Prostate gland (tissue), 2 donors: ENCODE measurements around the gene TNIP2. TPM values are rescaled to one million over a fixed set of nuclear protein-coding genes. Genes with fewer than 3 reads are reported as not detected.

Experiments used
- DNase-seq: peaks from one replicate; pipeline ENCODE4 v3.0.0-alpha.2; 2019; ENCODE audit warnings: low spot score
- H3K27ac ChIP-seq, 2 donors: fragments of 200-600 bp; sonication (generic); 2 replicates each; pipeline ENCODE4 v1.5.1; 2017 to 2019
- H3K27me3 ChIP-seq: fragments of 200-600 bp; sonication (generic); replicated peaks from 2 replicates; pipeline ENCODE4 v1.5.1; 2019; ENCODE audit not compliant: insufficient read depth
- H3K36me3 ChIP-seq, 2 donors: fragments of 200-600 bp; sonication (generic); 1 replicate in 1 of 2; 2 replicates in 1 of 2; pipeline versions ENCODE4 v1.5.1 to v1.8.1; 2017 to 2019
- H3K4me1 ChIP-seq: fragments of 200-600 bp; sonication (generic); replicated peaks from 2 replicates; pipeline ENCODE4 v1.5.1; 2019
- H3K4me3 ChIP-seq, 2 donors: fragments of 200-600 bp; sonication (generic); 2 replicates each; pipeline ENCODE4 v1.5.1; 2017 to 2019
- H3K9me3 ChIP-seq: fragments of 200-600 bp; sonication (generic); 2 replicates; pipeline ENCODE4 v1.5.1; 2017
- POLR2A ChIP-seq: fragments of 450-650 bp; IDR thresholded peaks from one replicate; pipeline ENCODE4 v1.6.1; 2016; ENCODE audit warnings: antibody characterized with exemption, mild to moderate bottlenecking
- POLR2AphosphoS5 ChIP-seq: sonication (generic); formaldehyde crosslinking; IDR thresholded peaks from one replicate; pipeline ENCODE4 v1.6.1; 2017; ENCODE audit warnings: antibody characterized with exemption
- WGBS: methylation state at CpG from one replicate; pipeline ENCODE4 v1.1.5; 2018; 5-methylcytosine and 5-hydroxymethylcytosine counted together
- intact Hi-C: fragments of 100-400 bp; cut with DNase I; formaldehyde crosslinking; loops from one replicate; pipeline ENCODE4 v1.14.2; 2022
- total RNA-seq, 2 donors: library from RNA; depleted of rRNA; stranded (reverse); fragments of >200 nt; gene quantifications; one replicate each; pipeline ENCODE4 v1.1.0, GENCODE V29; 2016
- TF ChIP-seq, protein P1 (sequence below), 4 experiments: fragments of 200-600 bp in 2 of 4; fragments of 450-650 bp in 2 of 4; sonication (generic) in 2 of 4; IDR thresholded peaks; 1 replicate in 3 of 4; 2 replicates in 1 of 4; pipeline ENCODE4 v1.5.1; 2016 to 2019; ENCODE audit warnings: antibody characterized with exemption in 4 of 4, mild to moderate bottlenecking in 2 of 4, moderate library complexity in 2 of 4

Gene TNIP2
- total RNA-seq, 2 donors from 2014 or later: 54.8 to 94.0 TPM

DNA sequence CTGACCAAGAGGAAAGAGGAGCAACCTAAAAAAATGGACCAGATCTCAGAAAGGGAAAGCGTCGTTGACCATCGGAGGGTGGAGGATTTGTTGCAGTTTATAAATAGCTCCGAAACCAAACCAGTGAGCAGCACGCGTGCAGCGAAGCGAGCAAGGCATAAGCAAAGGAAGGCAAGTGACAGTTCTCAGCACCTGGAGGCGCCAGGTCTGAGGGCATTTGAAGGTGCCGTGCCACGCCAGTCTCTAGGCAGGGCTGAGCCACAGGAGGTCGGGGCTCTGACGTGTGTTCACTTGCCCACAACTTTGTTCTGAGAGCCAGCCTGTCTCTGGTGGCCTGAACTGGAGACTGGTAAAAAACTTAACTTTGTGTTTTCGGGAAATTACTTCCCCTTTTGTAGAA, 59.7 kb downstream of the TNIP2 start:
- Histone ChIP-seq H3K36me3 (peaks cover 11 to 28% of the 10 kb centered on the region in 2 donors), H3K4me3 (no peak overlapping the region), H3K4me1 (no peaks in the 10 kb centered on the region), H3K27me3 (no peaks in the 10 kb centered on the region), H3K9me3 (no peaks in the 10 kb centered on the region), H3K27ac (no peak overlapping the region)
- DNase-seq: no peak
- intact Hi-C loops: no loop called here
- TF ChIP-seq, protein P1, sequence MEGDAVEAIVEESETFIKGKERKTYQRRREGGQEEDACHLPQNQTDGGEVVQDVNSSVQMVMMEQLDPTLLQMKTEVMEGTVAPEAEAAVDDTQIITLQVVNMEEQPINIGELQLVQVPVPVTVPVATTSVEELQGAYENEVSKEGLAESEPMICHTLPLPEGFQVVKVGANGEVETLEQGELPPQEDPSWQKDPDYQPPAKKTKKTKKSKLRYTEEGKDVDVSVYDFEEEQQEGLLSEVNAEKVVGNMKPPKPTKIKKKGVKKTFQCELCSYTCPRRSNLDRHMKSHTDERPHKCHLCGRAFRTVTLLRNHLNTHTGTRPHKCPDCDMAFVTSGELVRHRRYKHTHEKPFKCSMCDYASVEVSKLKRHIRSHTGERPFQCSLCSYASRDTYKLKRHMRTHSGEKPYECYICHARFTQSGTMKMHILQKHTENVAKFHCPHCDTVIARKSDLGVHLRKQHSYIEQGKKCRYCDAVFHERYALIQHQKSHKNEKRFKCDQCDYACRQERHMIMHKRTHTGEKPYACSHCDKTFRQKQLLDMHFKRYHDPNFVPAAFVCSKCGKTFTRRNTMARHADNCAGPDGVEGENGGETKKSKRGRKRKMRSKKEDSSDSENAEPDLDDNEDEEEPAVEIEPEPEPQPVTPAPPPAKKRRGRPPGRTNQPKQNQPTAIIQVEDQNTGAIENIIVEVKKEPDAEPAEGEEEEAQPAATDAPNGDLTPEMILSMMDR (IDR thresholded peaks at IDR 0.05): no peak
- TF ChIP-seq POLR2AphosphoS5 (no peak), POLR2A (no peak)
- 82% methylated on average over 14 of the region's 14 CpGs for WGBS

GRCh38 chr4:2695346-2696060, 60.6 kb downstream of the TNIP2 start:
- DNase-seq: no peak
- 83% methylated on average over 5 of the region's 5 CpGs for whole genome bisulfite sequencing
- Histone ChIP-seq H3K4me1 (no peaks in the 10 kb centered on the region), H3K27me3 (no peaks in the 10 kb centered on the region), H3K36me3 (peaks cover 10 to 25% of the 10 kb centered on the region in 2 donors), H3K9me3 (no peaks in the 10 kb centered on the region), H3K4me3 (no peak overlapping the region), H3K27ac (no peak overlapping the region)
- TF ChIP-seq POLR2A (no peak), POLR2AphosphoS5 (no peak)
- TF ChIP-seq, protein P1 (IDR thresholded peaks at IDR 0.05): no peak
- intact Hi-C loops: no loop called here

DNA sequence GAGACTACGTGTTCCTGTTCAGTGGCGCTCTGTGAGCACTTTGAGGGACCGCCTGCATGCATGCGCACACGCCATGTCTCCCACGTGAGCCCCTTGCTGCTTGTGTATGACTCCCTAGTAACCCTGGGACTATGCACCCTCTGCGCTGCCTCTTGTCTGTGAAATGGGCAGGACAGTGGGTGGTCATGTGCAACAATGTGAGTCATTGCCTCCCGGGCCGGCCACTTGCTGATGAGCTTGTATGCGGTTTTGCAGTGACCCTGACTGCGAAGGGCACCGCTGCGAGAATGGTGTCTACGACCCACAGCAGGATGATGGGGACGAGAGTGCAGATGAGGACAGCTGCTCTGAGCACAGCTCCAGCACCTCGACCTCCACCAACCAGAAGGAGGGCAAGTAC, 61.4 kb downstream of the TNIP2 start:
- peaks cover 3 to 24% of the 10 kb centered on the region in 2 donors for H3K36me3 ChIP-seq
- 95% methylated on average over 16 of the region's 16 CpGs for WGBS
- TF ChIP-seq, protein P1 (IDR thresholded peaks at IDR 0.05): no peak
- TF ChIP-seq POLR2A: no peak
- no peak for TF ChIP-seq POLR2AphosphoS5

GRCh38 chr4:2691952-2692435, 64.1 kb downstream of the TNIP2 start:
- Histone ChIP-seq H3K9me3 (no peaks in the 10 kb centered on the region), H3K36me3 (peaks cover 3 to 15% of the 10 kb centered on the region in 2 donors), H3K4me1 (no peaks in the 10 kb centered on the region), H3K27me3 (no peaks in the 10 kb centered on the region), H3K4me3 (no peak overlapping the region), H3K27ac (no peak overlapping the region)
- TF ChIP-seq, protein P1 (IDR thresholded peaks at IDR 0.05): no peak
- no peak for TF ChIP-seq POLR2A
- no peak for TF ChIP-seq POLR2AphosphoS5
- no peak for DNase-seq
- 89% methylated on average over 7 of the region's 7 CpGs for WGBS
- intact Hi-C loops: no loop called here

More for the DNA sequence above, 61.4 kb downstream of the TNIP2 start:
- H3K27me3 ChIP-seq: no peaks in the 10 kb centered on the region
- no peak overlapping the region for H3K4me3 ChIP-seq
- no peak for DNase-seq
- H3K27ac ChIP-seq: no peak overlapping the region
- intact Hi-C loops: no loop called here
- H3K4me1 ChIP-seq: no peaks in the 10 kb centered on the region
- H3K9me3 ChIP-seq: no peaks in the 10 kb centered on the region

Other genes with a start within 250 kb of the TNIP2 start
- 10 to 100 TPM; 24.1 to 53.1 TPM for gene FAM193A, start 219.7 kb downstream of the TNIP2 start, total RNA-seq
- 10 to 100 TPM; 24.3 to 41.3 TPM for gene SH3BP2, start 36.7 kb upstream of the TNIP2 start, total RNA-seq
- gene ADD1, start 87.5 kb upstream of the TNIP2 start, total RNA-seq: 100 to 1,000 TPM; 164 to 321 TPM
- 10 to 100 TPM; 16.0 to 17.8 TPM for gene NOP14, start 207.1 kb upstream of the TNIP2 start, total RNA-seq
- gene GRK4, start 207.2 kb upstream of the TNIP2 start, total RNA-seq: 10 to 100 TPM in 1 of 2 donors, 1 to 10 TPM in 1; 3.4 to 18.9 TPM